Osteoblast (primary cell): ENCODE results near the gene RNASET2. TPM values are rescaled to one million over a fixed set of nuclear protein-coding genes. Genes with fewer than 3 reads are reported as not detected.

Experiments used
- DNase-seq: peaks from one replicate; pipeline ENCODE4 v3.0.0; 2011; ENCODE audit warnings: low spot score, mixed read lengths; ENCODE audit not compliant: insufficient read length; ENCODE audit errors: missing footprints
- H2AFZ ChIP-seq: 2 replicates; pipeline ENCODE4 v1.6.0; 2011; ENCODE audit warnings: mild to moderate bottlenecking, low read length
- H3K27ac ChIP-seq: 2 replicates; pipeline ENCODE4 v1.5.1; 2011; ENCODE audit warnings: mild to moderate bottlenecking, low read depth, low read length, moderate library complexity
- H3K27me3 ChIP-seq: 2 replicates; pipeline ENCODE4 v1.6.0; 2012; ENCODE audit warnings: mild to moderate bottlenecking, control low read depth, inconsistent platforms, low read length, moderate library complexity; ENCODE audit not compliant: insufficient read depth
- H3K36me3 ChIP-seq: 2 replicates; pipeline ENCODE4 v1.5.1; 2011; ENCODE audit warnings: mild to moderate bottlenecking, low read length, control low read depth, moderate library complexity; ENCODE audit not compliant: insufficient read depth
- H3K4me1 ChIP-seq: 2 replicates; pipeline ENCODE4 v1.5.1; 2011; ENCODE audit warnings: mild to moderate bottlenecking, low read length, control low read depth, moderate library complexity; ENCODE audit not compliant: insufficient read depth
- H3K4me2 ChIP-seq: 2 replicates; pipeline ENCODE4 v1.6.0; 2011; ENCODE audit warnings: mild to moderate bottlenecking, low read length; ENCODE audit not compliant: insufficient read depth
- H3K4me3 ChIP-seq: fragments of 200-600 bp; sonication (generic); 3 replicates; pipeline ENCODE4 v1.5.1; 2012; ENCODE audit warnings: mild to moderate bottlenecking, low read length, inconsistent platforms; ENCODE audit not compliant: insufficient read depth
- H3K79me2 ChIP-seq: 2 replicates; pipeline ENCODE4 v1.6.0; 2012; ENCODE audit warnings: mild to moderate bottlenecking, low read length, control low read depth, inconsistent platforms; ENCODE audit not compliant: insufficient read depth
- H3K9me3 ChIP-seq: 2 replicates; pipeline ENCODE4 v1.5.1; 2011; ENCODE audit warnings: low read depth, low read length, control low read depth
- H4K20me1 ChIP-seq: 2 replicates; pipeline ENCODE4 v1.6.0; 2012; ENCODE audit warnings: mild to moderate bottlenecking, low read length, control low read depth; ENCODE audit not compliant: insufficient read depth
- CTCF ChIP-seq: IDR thresholded peaks from 2 replicates; pipeline ENCODE4 v1.5.1; 2011; ENCODE audit warnings: mild to moderate bottlenecking, low read depth, low read length, moderate library complexity; ENCODE audit errors: extremely low read depth
- total RNA-seq: library from RNA; depleted of rRNA; stranded (reverse); fragments of >200 nt; gene quantifications from 2 replicates; pipeline ENCODE4 v1.2.3, GENCODE V29; 2012

The RNASET2 gene
- total RNA-seq, 1 donor = 47.8 TPM

GRCh38 chr6:166927240-166927934 is 29.0 kb downstream of the RNASET2 start:
- DNase-seq = no peak
- no peak for TF ChIP-seq CTCF
- H3K27me3 ChIP-seq = no peaks in the 10 kb centered on the region
- H3K4me2 ChIP-seq = no peak overlapping the region
- H3K4me3 ChIP-seq = no peak overlapping the region
- no peaks in the 10 kb centered on the region for H3K36me3 ChIP-seq
- H3K27ac ChIP-seq = no peak overlapping the region
- H3K9me3 ChIP-seq = no peaks in the 10 kb centered on the region
- no peaks in the 10 kb centered on the region for H3K79me2 ChIP-seq
- H3K4me1 ChIP-seq = no peaks in the 10 kb centered on the region
- H4K20me1 ChIP-seq = no peaks in the 10 kb centered on the region
- no peak overlapping the region for H2AFZ ChIP-seq

- Histone ChIP-seq H3K4me2 (no peak overlapping the region), H3K79me2 (no peaks in the 10 kb centered on the region), H3K9me3 (no peaks in the 10 kb centered on the region), H3K27me3 (no peaks in the 10 kb centered on the region), H3K4me1 (no peaks in the 10 kb centered on the region), H2AFZ (no peak overlapping the region), H3K36me3 (no peaks in the 10 kb centered on the region), H3K4me3 (no peak overlapping the region), H4K20me1 (no peaks in the 10 kb centered on the region), H3K27ac (no peak overlapping the region)
- no peak for TF ChIP-seq CTCF
- no peak for DNase-seq
Measured at GRCh38 chr6:166926748-166927147, 29.6 kb downstream of the RNASET2 start.

- Histone ChIP-seq H2AFZ (no peak overlapping the region), H3K4me1 (no peaks in the 10 kb centered on the region), H3K27me3 (no peaks in the 10 kb centered on the region), H4K20me1 (no peaks in the 10 kb centered on the region), H3K27ac (no peak overlapping the region), H3K4me2 (no peak overlapping the region), H3K79me2 (no peaks in the 10 kb centered on the region), H3K36me3 (no peaks in the 10 kb centered on the region), H3K4me3 (no peak overlapping the region), H3K9me3 (no peaks in the 10 kb centered on the region)
- no peak for TF ChIP-seq CTCF
- DNase-seq = no peak
Measured at GRCh38 chr6:166925141-166925996, 31.0 kb downstream of the RNASET2 start.

GRCh38 chr6:166924531-166924930 is 31.8 kb downstream of the RNASET2 start:
- no peaks in the 10 kb centered on the region for H3K4me1 ChIP-seq
- H3K36me3 ChIP-seq = no peaks in the 10 kb centered on the region
- no peak overlapping the region for H2AFZ ChIP-seq
- no peak overlapping the region for H3K27ac ChIP-seq
- H3K4me2 ChIP-seq = no peak overlapping the region
- no peak overlapping the region for H3K4me3 ChIP-seq
- no peaks in the 10 kb centered on the region for H3K79me2 ChIP-seq
- no peak for TF ChIP-seq CTCF
- DNase-seq = no peak
- H4K20me1 ChIP-seq = no peaks in the 10 kb centered on the region
- H3K27me3 ChIP-seq = no peaks in the 10 kb centered on the region
- H3K9me3 ChIP-seq = no peaks in the 10 kb centered on the region
